Stimulated activated effector memory CD8-positive, alpha-beta T cell treated with anti-CD3 and anti-CD28 coated beads, Interleukin-12 subunit alpha, Interleukin-12 subunit beta, amount 100 ng/mL, for 72 hours (primary cell): ENCODE measurements around the gene R3HDM2.

ENCODE experiments used
- ATAC-seq: fragments of 150-1000 bp; cut with Tn5 transposase; 2 replicates; pipeline ENCODE4 v1.10.0; 2021
- DNase-seq, 2 donors: peaks; one replicate each; pipeline ENCODE4 v3.0.0; 2021 to 2022; ENCODE audit warnings: low spot score in 2 of 2
- H3K27ac Mint-ChIP-seq: one replicate; pipeline ENCODE4 v1.8.0; 2022; ENCODE audit warnings: mild to moderate bottlenecking, mixed read lengths
- H3K36me3 Mint-ChIP-seq: one replicate; pipeline ENCODE4 v1.8.0; 2022; ENCODE audit warnings: mild to moderate bottlenecking, mixed read lengths
- H3K4me1 Mint-ChIP-seq: one replicate; pipeline ENCODE4 v1.8.0; 2022; ENCODE audit warnings: mixed read lengths
- H3K4me3 Mint-ChIP-seq: one replicate; pipeline ENCODE4 v1.8.0; 2022; ENCODE audit warnings: mild to moderate bottlenecking, mixed read lengths
- H3K9me3 Mint-ChIP-seq: one replicate; pipeline ENCODE4 v1.8.0; 2022; ENCODE audit warnings: mixed read lengths

Gene R3HDM2

GRCh38 chr12:57250956-57251355 lies 179.9 kb downstream of the R3HDM2 start, which contains the start of gene STAC3:
Gene STAC3 (minus strand): TSS chr12:57251187. CDS start chr12:57249636, 1,551 bp downstream.
- Mint-ChIP-seq H3K9me3 (no peaks in the 10 kb centered on the region), H3K36me3 (peaks cover 19% of the 10 kb centered on the region), H3K4me3 (no peak within 1 kb of the TSS), H3K4me1 (no peaks in the 10 kb centered on the region), H3K27ac (no peak within 1 kb of the TSS)
- DNase-seq: no peak
- no peak for ATAC-seq

- DNase-seq (no peak), ATAC-seq (no peak)
These were observed 180.3 kb downstream of the R3HDM2 start for GRCh38 chr12:57250541-57250940.

GRCh38 chr12:57248934-57249742 lies 181.7 kb downstream of the R3HDM2 start:
- ATAC-seq (no peak), DNase-seq (no peak)
- H3K27ac Mint-ChIP-seq: peak overlapping the region; percentile 7
- H3K9me3 Mint-ChIP-seq: no peaks in the 10 kb centered on the region
- H3K36me3 Mint-ChIP-seq: peaks cover 9% of the 10 kb centered on the region
- no peak overlapping the region for H3K4me3 Mint-ChIP-seq
- H3K4me1 Mint-ChIP-seq: peaks cover 3% of the 10 kb centered on the region

More at GRCh38 chr12:57250541-57250940, 180.3 kb downstream of the R3HDM2 start:
- Mint-ChIP-seq H3K9me3 (no peaks in the 10 kb centered on the region), H3K4me3 (no peak overlapping the region), H3K36me3 (peaks cover 15% of the 10 kb centered on the region), H3K27ac (no peak overlapping the region), H3K4me1 (no peaks in the 10 kb centered on the region)

GRCh38 chr12:57247041-57247440 lies 183.8 kb downstream of the R3HDM2 start:
- no peaks in the 10 kb centered on the region for H3K9me3 Mint-ChIP-seq
- no peak overlapping the region for H3K4me3 Mint-ChIP-seq
- DNase-seq (no peak), ATAC-seq (no peak)
- H3K36me3 Mint-ChIP-seq: no peaks in the 10 kb centered on the region
- no peak overlapping the region for H3K27ac Mint-ChIP-seq
- peaks cover 24% of the 10 kb centered on the region for H3K4me1 Mint-ChIP-seq

GRCh38 chr12:57244312-57244696 lies 186.5 kb downstream of the R3HDM2 start:
- Mint-ChIP-seq H3K4me1 (peaks cover 52% of the 10 kb centered on the region), H3K36me3 (peaks cover 12% of the 10 kb centered on the region), H3K4me3 (peak overlapping the region; percentile 85), H3K9me3 (no peaks in the 10 kb centered on the region), H3K27ac (no peak overlapping the region)
- ATAC-seq (no peak), DNase-seq (no peak)

- H3K36me3 Mint-ChIP-seq: peaks cover 16% of the 10 kb centered on the region
- H3K27ac Mint-ChIP-seq: no peak overlapping the region
- DNase-seq (peak; percentile 78 to 91), ATAC-seq (peak; percentile 20)
- H3K4me1 Mint-ChIP-seq: peaks cover 57% of the 10 kb centered on the region
- no peaks in the 10 kb centered on the region for H3K9me3 Mint-ChIP-seq
- H3K4me3 Mint-ChIP-seq: peak overlapping the region; percentile 85
These were observed 187.1 kb downstream of the R3HDM2 start for GRCh38 chr12:57243521-57244311.

GRCh38 chr12:57242691-57243454 lies 188.0 kb downstream of the R3HDM2 start:
- Mint-ChIP-seq H3K4me3 (peak overlapping the region; percentile 85), H3K27ac (peak overlapping the region; percentile 48), H3K36me3 (peaks cover 21% of the 10 kb centered on the region), H3K9me3 (no peaks in the 10 kb centered on the region), H3K4me1 (peaks cover 66% of the 10 kb centered on the region)
- ATAC-seq: peak; percentile 9
- DNase-seq: peak; percentile 63 to 87

- ATAC-seq (no peak), DNase-seq (no peak)
- Mint-ChIP-seq H3K9me3 (no peaks in the 10 kb centered on the region), H3K36me3 (peaks cover 27% of the 10 kb centered on the region), H3K27ac (peak overlapping the region; percentile 48), H3K4me1 (peaks cover 72% of the 10 kb centered on the region), H3K4me3 (peak overlapping the region; percentile 85)
These were observed 188.5 kb downstream of the R3HDM2 start for GRCh38 chr12:57242329-57242690.

GRCh38 chr12:57241402-57242310 lies 189.2 kb downstream of the R3HDM2 start:
- H3K27ac Mint-ChIP-seq: no peak overlapping the region
- H3K9me3 Mint-ChIP-seq: no peaks in the 10 kb centered on the region
- ATAC-seq (no peak), DNase-seq (peak in 1 of 2 donors; percentile 60)
- peaks cover 76% of the 10 kb centered on the region for H3K4me1 Mint-ChIP-seq
- peak overlapping the region; percentile 85 for H3K4me3 Mint-ChIP-seq
- H3K36me3 Mint-ChIP-seq: peaks cover 32% of the 10 kb centered on the region

- peak overlapping the region; percentile 82 for H3K27ac Mint-ChIP-seq
- ATAC-seq (no peak), DNase-seq (peak in 1 of 2 donors; percentile 66)
- no peaks in the 10 kb centered on the region for H3K9me3 Mint-ChIP-seq
- peak overlapping the region; percentile 85 for H3K4me3 Mint-ChIP-seq
- peaks cover 39% of the 10 kb centered on the region for H3K36me3 Mint-ChIP-seq
- peaks cover 76% of the 10 kb centered on the region for H3K4me1 Mint-ChIP-seq
These were observed 189.9 kb downstream of the R3HDM2 start for GRCh38 chr12:57240926-57241401.

GRCh38 chr12:57240066-57240921 lies 190.5 kb downstream of the R3HDM2 start:
- Mint-ChIP-seq H3K36me3 (peaks cover 45% of the 10 kb centered on the region), H3K9me3 (no peaks in the 10 kb centered on the region), H3K27ac (peak overlapping the region; percentile 82), H3K4me3 (peak overlapping the region; percentile 85), H3K4me1 (peaks cover 76% of the 10 kb centered on the region)
- ATAC-seq (peak; percentile 46), DNase-seq (peak in 1 of 2 donors; percentile 85)

- DNase-seq (peak in 1 of 2 donors; percentile 80), ATAC-seq (peak; percentile 0)
- peaks cover 77% of the 10 kb centered on the region for H3K4me1 Mint-ChIP-seq
- peak overlapping the region; percentile 82 for H3K27ac Mint-ChIP-seq
- peak overlapping the region; percentile 85 for H3K4me3 Mint-ChIP-seq
- peaks cover 52% of the 10 kb centered on the region for H3K36me3 Mint-ChIP-seq
- H3K9me3 Mint-ChIP-seq: no peaks in the 10 kb centered on the region
These were observed 191.2 kb downstream of the R3HDM2 start for GRCh38 chr12:57239587-57240065.

GRCh38 chr12:57238854-57239554 lies 191.8 kb downstream of the R3HDM2 start:
- H3K9me3 Mint-ChIP-seq: no peaks in the 10 kb centered on the region
- DNase-seq: peak; percentile 95 to 98
- ATAC-seq: peak; percentile 75
- H3K27ac Mint-ChIP-seq: peak overlapping the region; percentile 82
- peak overlapping the region; percentile 85 for H3K4me3 Mint-ChIP-seq
- peaks cover 58% of the 10 kb centered on the region for H3K36me3 Mint-ChIP-seq
- H3K4me1 Mint-ChIP-seq: peaks cover 79% of the 10 kb centered on the region
